Measurements from ENCODE around the gene MAD2L1. TPM values are rescaled to one million over a fixed set of nuclear protein-coding genes. Genes with fewer than 3 reads are reported as not detected.

The MAD2L1 gene
- total RNA-seq (ENCODE audit: low replicate concordance) = 16.0 and 37.4 TPM in 2 replicates
- long read RNA-seq, full-length matches to known transcripts = 136 of 141 reads
- long read RNA-seq, partial matches to known transcripts = 1 of 141 reads
- long read RNA-seq, other reads (novel, unspliced or antisense) = 4 of 141 reads

GRCh38 chr4:120066517-120067340 is at the start of gene MAD2L1:
TSS of gene MAD2L1 (minus strand) at chr4:120066848. CDS start at chr4:120066734, 114 bp downstream.
- H3K4me1 Mint-ChIP-seq (ENCODE audit: unreplicated experiment) = peaks cover 39% of the 10 kb centered on the region
- no peaks in the 10 kb centered on the region for H3K9me3 Mint-ChIP-seq
- H3K4me3 Mint-ChIP-seq = peak within 1 kb of the TSS; percentile 99
- peaks cover 5% of the 10 kb centered on the region for H3K36me3 Mint-ChIP-seq
- TF ChIP-seq, protein P1, sequence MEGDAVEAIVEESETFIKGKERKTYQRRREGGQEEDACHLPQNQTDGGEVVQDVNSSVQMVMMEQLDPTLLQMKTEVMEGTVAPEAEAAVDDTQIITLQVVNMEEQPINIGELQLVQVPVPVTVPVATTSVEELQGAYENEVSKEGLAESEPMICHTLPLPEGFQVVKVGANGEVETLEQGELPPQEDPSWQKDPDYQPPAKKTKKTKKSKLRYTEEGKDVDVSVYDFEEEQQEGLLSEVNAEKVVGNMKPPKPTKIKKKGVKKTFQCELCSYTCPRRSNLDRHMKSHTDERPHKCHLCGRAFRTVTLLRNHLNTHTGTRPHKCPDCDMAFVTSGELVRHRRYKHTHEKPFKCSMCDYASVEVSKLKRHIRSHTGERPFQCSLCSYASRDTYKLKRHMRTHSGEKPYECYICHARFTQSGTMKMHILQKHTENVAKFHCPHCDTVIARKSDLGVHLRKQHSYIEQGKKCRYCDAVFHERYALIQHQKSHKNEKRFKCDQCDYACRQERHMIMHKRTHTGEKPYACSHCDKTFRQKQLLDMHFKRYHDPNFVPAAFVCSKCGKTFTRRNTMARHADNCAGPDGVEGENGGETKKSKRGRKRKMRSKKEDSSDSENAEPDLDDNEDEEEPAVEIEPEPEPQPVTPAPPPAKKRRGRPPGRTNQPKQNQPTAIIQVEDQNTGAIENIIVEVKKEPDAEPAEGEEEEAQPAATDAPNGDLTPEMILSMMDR (conservative IDR thresholded peaks at IDR 0.05) = no peak
- peak; percentile 99 for DNase-seq (ENCODE audit: extremely low spot score, unreplicated experiment)
- no peaks in the 10 kb centered on the region for H3K27me3 Mint-ChIP-seq
- H3K27ac Mint-ChIP-seq = peak within 1 kb of the TSS; percentile 97

GRCh38 chr4:120111745-120112144 is 45.1 kb upstream of the MAD2L1 start:
- H3K4me3 Mint-ChIP-seq = no peak overlapping the region
- no peak overlapping the region for H3K27ac Mint-ChIP-seq
- H3K4me1 Mint-ChIP-seq (ENCODE audit: unreplicated experiment) = no peaks in the 10 kb centered on the region
- H3K9me3 Mint-ChIP-seq = peaks cover 3% of the 10 kb centered on the region
- no peak for DNase-seq (ENCODE audit: extremely low spot score, unreplicated experiment)
- H3K27me3 Mint-ChIP-seq = no peaks in the 10 kb centered on the region
- TF ChIP-seq, protein P1 (conservative IDR thresholded peaks at IDR 0.05) = no peak
- no peaks in the 10 kb centered on the region for H3K36me3 Mint-ChIP-seq

DNA sequence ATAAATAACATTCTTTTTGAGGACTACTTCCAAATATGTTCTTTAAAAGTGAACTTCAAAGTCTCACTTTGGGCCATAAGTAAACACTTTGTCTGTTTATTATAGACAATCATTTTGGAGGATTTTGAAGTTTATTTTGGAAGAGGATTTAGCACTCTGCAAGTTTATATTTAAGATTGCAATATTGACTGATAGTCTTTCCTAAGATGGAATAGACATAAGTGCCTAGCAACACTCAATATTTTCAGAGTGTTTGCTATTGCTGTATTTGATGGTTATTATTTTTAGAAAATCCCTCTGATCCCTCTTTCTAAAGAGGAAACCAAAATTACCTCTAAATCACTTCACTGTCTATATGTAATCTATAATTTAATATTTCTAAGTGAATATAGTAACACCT is 42.8 kb upstream of the MAD2L1 start:
- H3K9me3 Mint-ChIP-seq = no peaks in the 10 kb centered on the region
- no peak overlapping the region for H3K4me3 Mint-ChIP-seq
- no peak overlapping the region for H3K27ac Mint-ChIP-seq
- H3K27me3 Mint-ChIP-seq = no peaks in the 10 kb centered on the region
- no peaks in the 10 kb centered on the region for H3K4me1 Mint-ChIP-seq (ENCODE audit: unreplicated experiment)
- no peak for DNase-seq (ENCODE audit: extremely low spot score, unreplicated experiment)
- TF ChIP-seq, protein P1 (conservative IDR thresholded peaks at IDR 0.05) = no peak
- H3K36me3 Mint-ChIP-seq = no peaks in the 10 kb centered on the region

DNA sequence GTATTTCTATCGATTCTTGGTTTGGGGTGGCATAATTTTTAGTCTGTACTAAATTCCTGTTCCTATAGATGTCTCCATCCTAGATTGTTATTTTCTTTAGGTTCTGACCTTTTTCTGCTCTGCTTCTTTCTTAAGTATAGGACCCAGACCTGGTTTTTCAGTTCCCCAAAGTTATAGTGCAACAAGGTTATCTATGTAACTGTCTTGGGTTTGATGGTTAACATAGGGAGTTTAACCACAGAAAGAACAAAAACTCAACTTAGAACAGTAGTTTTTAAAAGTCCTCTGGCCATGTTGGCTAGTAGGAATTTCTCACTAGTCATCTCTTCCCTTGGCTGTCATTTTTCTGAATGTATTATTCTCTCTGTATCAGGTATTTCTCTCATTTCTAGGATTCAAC is 38.8 kb upstream of the MAD2L1 start:
- H3K27ac Mint-ChIP-seq = no peak overlapping the region
- no peaks in the 10 kb centered on the region for H3K4me1 Mint-ChIP-seq (ENCODE audit: unreplicated experiment)
- H3K9me3 Mint-ChIP-seq = no peaks in the 10 kb centered on the region
- no peak overlapping the region for H3K4me3 Mint-ChIP-seq
- TF ChIP-seq, protein P1 (conservative IDR thresholded peaks at IDR 0.05) = no peak
- H3K27me3 Mint-ChIP-seq = no peaks in the 10 kb centered on the region
- no peak for DNase-seq (ENCODE audit: extremely low spot score, unreplicated experiment)
- no peaks in the 10 kb centered on the region for H3K36me3 Mint-ChIP-seq

GRCh38 chr4:120096508-120097297 is 30.1 kb upstream of the MAD2L1 start:
- Mint-ChIP-seq H3K4me3 (no peak overlapping the region), H3K4me1 (ENCODE audit: unreplicated experiment) (no peaks in the 10 kb centered on the region), H3K36me3 (no peaks in the 10 kb centered on the region), H3K27ac (no peak overlapping the region), H3K9me3 (no peaks in the 10 kb centered on the region), H3K27me3 (peaks cover 3% of the 10 kb centered on the region)
- no peak for DNase-seq (ENCODE audit: extremely low spot score, unreplicated experiment)
- TF ChIP-seq, protein P1 (conservative IDR thresholded peaks at IDR 0.05) = no peak
